Neural progenitor cell (in vitro differentiated cells): ENCODE results near the gene HLTF.

Experiments used
- CTCF ChIP-seq: fragments of 200-600 bp; sonication (generic); IDR thresholded peaks from 2 replicates; pipeline ENCODE4 v1.5.1; 2017; ENCODE audit warnings: antibody characterized with exemption, mild to moderate bottlenecking
- EZH2 ChIP-seq: fragments of 200-600 bp; sonication (generic); IDR thresholded peaks from 2 replicates; pipeline ENCODE4 v1.6.1; 2017; ENCODE audit warnings: antibody characterized with exemption, mild to moderate bottlenecking, moderate library complexity
- EZH2phosphoT487 ChIP-seq: fragments of 200-600 bp; sonication (generic); IDR thresholded peaks from 2 replicates; pipeline ENCODE4 v1.6.1; 2017; ENCODE audit warnings: antibody characterized with exemption

- no peak for TF ChIP-seq CTCF
- TF ChIP-seq EZH2: no peak
- TF ChIP-seq EZH2phosphoT487: no peak
Observed at GRCh38 chr3:149104484-149104883, 18.2 kb upstream of the HLTF start.
